Ovary (tissue), 9 donors: ENCODE measurements around the gene SLC25A47. TPM values are rescaled to one million over a fixed set of nuclear protein-coding genes. Genes with fewer than 3 reads are reported as not detected.

Experiments used
- DNase-seq, 5 donors: peaks; one replicate each; pipeline ENCODE4 v3.0.0-alpha.2; 2019 to 2020
- H3K27ac ChIP-seq, 2 donors: fragments of 200-600 bp; one replicate each; pipeline versions ENCODE4 v1.5.1 to v1.8.0; 2019 to 2022
- H3K27me3 ChIP-seq: fragments of 200-600 bp; one replicate; pipeline ENCODE4 v1.8.0; 2022
- H3K36me3 ChIP-seq: fragments of 200-600 bp; sonication (generic); one replicate; pipeline ENCODE4 v1.5.1; 2019
- H3K4me1 ChIP-seq: one replicate; pipeline ENCODE4 v1.8.1; 2013; ENCODE audit warnings: mild to moderate bottlenecking, moderate library complexity; ENCODE audit not compliant: insufficient read depth
- H3K4me3 ChIP-seq: fragments of 200-600 bp; sonication (generic); one replicate; pipeline ENCODE4 v1.5.1; 2017
- H3K9me3 ChIP-seq, 2 donors: fragments of 200-600 bp in 1 of 2; sonication (generic) in 1 of 2; one replicate each; pipeline versions ENCODE4 v1.5.1 to v1.8.1; 2013 to 2019; ENCODE audit warnings: mild to moderate bottlenecking in 1 of 2, moderate library complexity in 1 of 2
- CTCF ChIP-seq, 3 donors: fragments of 450-650 bp in 2 of 3; fragments of 200-600 bp in 1 of 3; IDR thresholded peaks; one replicate each; pipeline versions ENCODE4 v1.5.1 to v1.8.0; 2016 to 2022; ENCODE audit warnings: antibody characterized with exemption in 3 of 3, mild to moderate bottlenecking in 1 of 3
- EP300 ChIP-seq: sonication (generic); formaldehyde crosslinking; IDR thresholded peaks from one replicate; pipeline ENCODE4 v1.6.1; 2017; ENCODE audit warnings: antibody characterized with exemption
- POLR2A ChIP-seq: fragments of 450-650 bp; IDR thresholded peaks from one replicate; pipeline ENCODE4 v1.6.1; 2017; ENCODE audit warnings: antibody characterized with exemption, mild to moderate bottlenecking, moderate library complexity
- WGBS, 3 donors: extraction: QIAGEN DNeasy Blood & Tissue Kit in 1 of 3; methylation state at CpG; one replicate each; pipeline versions ENCODE4 v1.1.5 to v1.1.7; 2013 to 2017; 5-methylcytosine and 5-hydroxymethylcytosine counted together
- intact Hi-C, 4 donors: fragments of 100-400 bp; cut with DNase I; formaldehyde crosslinking; loops; one replicate each; pipeline versions ENCODE4 v1.11.0 to v1.15.1; 2022 to 2023
- polyA plus RNA-seq, 2 donors: library from polyadenylated mRNA; stranded (reverse); fragments of 200-250 nt in 1 of 2; fragments of 350-450 nt in 1 of 2; fragmentation: Illumina TruSeq in 1 of 2; extraction: RNeasy Lipid Tissue Mini Kit (QIAGEN cat#74804) in 1 of 2; gene quantifications; one replicate each; pipeline ENCODE4 v1.2.3, GENCODE V29; 2013 to 2014
- total RNA-seq, 7 donors: library from RNA; depleted of rRNA in 2 of 7; stranded (reverse); fragments of >200 nt in 2 of 7; fragmentation: NEBNext Ultra II Directional in 3 of 7; extraction: Animal tissue kit (Norgen Biotek cat#: 25700) in 3 of 7; gene quantifications; one replicate each; pipeline versions ENCODE4 v1.1.0 to v1.2.4, GENCODE V29; 2016 to 2023
- donor health status: DM: no; HTN: no; CAD: no; lungs with moderate emphysema.
- donor health status: DM: no; HTN: no; CAD: no.
- donor health status: Bipolar disorder and iron deficiency.
- donor health status: DM: yes; HTN: yes; CAD: no.
- donor health status: DM: no; HTN: no; CAD: no.
- donor health status: DM: yes; HTN: yes; CAD: no.

Gene SLC25A47
- total and polyA plus RNA-seq, 9 donors, result not detected

GRCh38 chr14:100279133-100279532, 44.0 kb upstream of the SLC25A47 start:
- no peaks in the 10 kb centered on the region for H3K4me1 ChIP-seq
- intact Hi-C loops, result no loop called here
- TF ChIP-seq EP300 (no peak), CTCF (IDR thresholded peaks at IDR 0.05) (no peak), POLR2A (no peak)
- WGBS, 3 donors, result 83 to 95% (median 87%) methylated on average over 2 of the region's 2 CpGs
- no peak overlapping the region for H3K4me3 ChIP-seq
- no peaks in the 10 kb centered on the region for H3K36me3 ChIP-seq
- H3K27me3 ChIP-seq, result no peaks in the 10 kb centered on the region
- H3K27ac ChIP-seq, result no peak overlapping the region
- no peak for DNase-seq
- H3K9me3 ChIP-seq, result no peaks in the 10 kb centered on the region

GRCh38 chr14:100279563-100279962, 43.6 kb upstream of the SLC25A47 start:
- H3K4me1 ChIP-seq, result no peaks in the 10 kb centered on the region
- WGBS, 3 donors, result 86 to 94% (median 90%) methylated on average over 8 of the region's 8 CpGs
- TF ChIP-seq CTCF (IDR thresholded peaks at IDR 0.05) (no peak), POLR2A (no peak), EP300 (no peak)
- intact Hi-C loops, result no loop called here
- no peaks in the 10 kb centered on the region for H3K9me3 ChIP-seq
- no peaks in the 10 kb centered on the region for H3K36me3 ChIP-seq
- H3K4me3 ChIP-seq, result no peak overlapping the region
- DNase-seq, result no peak
- H3K27me3 ChIP-seq, result no peaks in the 10 kb centered on the region
- no peak overlapping the region for H3K27ac ChIP-seq

- Histone ChIP-seq H3K27ac (no peak overlapping the region), H3K27me3 (no peaks in the 10 kb centered on the region), H3K9me3 (no peaks in the 10 kb centered on the region), H3K36me3 (no peaks in the 10 kb centered on the region), H3K4me3 (no peak overlapping the region), H3K4me1 (peaks cover 4% of the 10 kb centered on the region)
- WGBS, 3 donors, result 72 to 74% (median 73%) methylated on average over 11 of the region's 11 CpGs
- peak in 1 of 5 donors; percentile 21 for DNase-seq
- TF ChIP-seq CTCF (IDR thresholded peaks at IDR 0.05) (no peak), EP300 (no peak), POLR2A (no peak)
- intact Hi-C loops, result no loop called here
Measured at GRCh38 chr14:100281286-100282082, 41.7 kb upstream of the SLC25A47 start.

GRCh38 chr14:100282083-100282350, 41.1 kb upstream of the SLC25A47 start:
- Histone ChIP-seq H3K36me3 (no peaks in the 10 kb centered on the region), H3K9me3 (no peaks in the 10 kb centered on the region), H3K4me3 (no peak overlapping the region), H3K27ac (no peak overlapping the region), H3K27me3 (no peaks in the 10 kb centered on the region), H3K4me1 (peaks cover 4% of the 10 kb centered on the region)
- DNase-seq, result no peak
- intact Hi-C loops, result no loop called here
- no peak for TF ChIP-seq EP300
- no peak for TF ChIP-seq CTCF (IDR thresholded peaks at IDR 0.05)
- no peak for TF ChIP-seq POLR2A
- WGBS, 3 donors, result 92 to 95% (median 92%) methylated on average over 7 of the region's 7 CpGs
